Activated B cell treated with CpG ODN at 0.5 μM for 24 hours (primary cell): Measurements from ENCODE around the gene GPR137C. TPM values are rescaled to one million over a fixed set of nuclear protein-coding genes. Genes with fewer than 3 reads are reported as not detected.

ENCODE experiments used
- ATAC-seq: fragments of 200-7000 bp; cut with Tn5 transposase; one replicate; pipeline ENCODE4 v1.10.0; 2021; ENCODE audit warnings: low read depth, mild to moderate bottlenecking, moderate library complexity
- CTCF ChIA-PET: fragments of 350-600 bp; sonication (Branson Sonifier 250); formaldehyde crosslinking; loops from one replicate; lab custom pipeline; 2021; ENCODE audit warnings: antibody characterized with exemption; lab: Charles Lee
- POLR2A ChIA-PET: fragments of 350-600 bp; sonication (Branson Sonifier 250); formaldehyde crosslinking; loops from one replicate; lab custom pipeline; 2021; ENCODE audit warnings: antibody characterized with exemption; lab: Charles Lee
- DNase-seq: peaks from one replicate; pipeline ENCODE4 v3.0.0; 2022
- H3K27ac Mint-ChIP-seq: one replicate; pipeline ENCODE4 v1.8.0; 2020; ENCODE audit warnings: mixed read lengths
- H3K27me3 Mint-ChIP-seq: one replicate; pipeline ENCODE4 v1.8.0; 2021; ENCODE audit warnings: mixed read lengths
- H3K36me3 Mint-ChIP-seq: one replicate; pipeline ENCODE4 v1.8.0; 2021; ENCODE audit warnings: low read depth, mixed read lengths
- H3K4me1 Mint-ChIP-seq: one replicate; pipeline ENCODE4 v1.8.0; 2021; ENCODE audit warnings: mixed read lengths
- H3K4me3 Mint-ChIP-seq: one replicate; pipeline ENCODE4 v1.8.0; 2020; ENCODE audit warnings: mild to moderate bottlenecking, mixed read lengths
- H3K9me3 Mint-ChIP-seq: one replicate; pipeline ENCODE4 v1.8.0; 2020; ENCODE audit warnings: mixed read lengths
- CTCF ChIP-seq: fragments of 200-600 bp; IDR thresholded peaks from one replicate; pipeline ENCODE4 v1.8.0; 2022; ENCODE audit warnings: antibody characterized with exemption, mild to moderate bottlenecking
- intact Hi-C: fragments of 100-400 bp; cut with micrococcal nuclease; formaldehyde crosslinking; loops from one replicate; pipeline ENCODE4 v1.15.1; 2024
- total RNA-seq: library from RNA; stranded (reverse); gene quantifications from 2 replicates; pipeline ENCODE4 v1.2.3, GENCODE V29; 2022

Gene GPR137C
- total RNA-seq, 1 donor from 2014 or later, result 0.16 TPM

GRCh38 chr14:52656905-52657304 lies 104.3 kb downstream of the GPR137C start:
- Mint-ChIP-seq H3K27me3 (no peaks in the 10 kb centered on the region), H3K9me3 (no peaks in the 10 kb centered on the region), H3K27ac (no peak overlapping the region), H3K36me3 (peaks cover 46% of the 10 kb centered on the region), H3K4me1 (no peaks in the 10 kb centered on the region), H3K4me3 (no peak overlapping the region)
- no peak for TF ChIP-seq CTCF
- ATAC-seq (no peak), DNase-seq (no peak)
- POLR2A ChIA-PET, result no interaction called here
- intact Hi-C loops, result no loop called here
- CTCF ChIA-PET, result no interaction called here

- ChIA-PET POLR2A (interaction anchor here (0.7 kb wide), 1 partner anchor 9 kb away, joined by 4 read pairs; no protein-coding TSS in a partner anchor), CTCF (no interaction called here)
- peaks cover 37% of the 10 kb centered on the region for H3K36me3 Mint-ChIP-seq
- DNase-seq (no peak), ATAC-seq (no peak)
- no peaks in the 10 kb centered on the region for H3K9me3 Mint-ChIP-seq
- no peak overlapping the region for H3K4me3 Mint-ChIP-seq
- no peak overlapping the region for H3K27ac Mint-ChIP-seq
- H3K4me1 Mint-ChIP-seq, result no peaks in the 10 kb centered on the region
- TF ChIP-seq CTCF, result no peak
- intact Hi-C loops, result no loop called here
- no peaks in the 10 kb centered on the region for H3K27me3 Mint-ChIP-seq
Observed at GRCh38 chr14:52660325-52660724, 107.7 kb downstream of the GPR137C start.

- CTCF ChIA-PET, result no interaction called here
- DNase-seq, result no peak
- H3K9me3 Mint-ChIP-seq, result no peaks in the 10 kb centered on the region
- H3K4me1 Mint-ChIP-seq, result no peaks in the 10 kb centered on the region
- no peak for ATAC-seq
- H3K27me3 Mint-ChIP-seq, result no peaks in the 10 kb centered on the region
- H3K36me3 Mint-ChIP-seq, result peaks cover 39% of the 10 kb centered on the region
- H3K27ac Mint-ChIP-seq, result no peak overlapping the region
- TF ChIP-seq CTCF, result no peak
- no peak overlapping the region for H3K4me3 Mint-ChIP-seq
- intact Hi-C loops, result no loop called here
- POLR2A ChIA-PET, result no interaction called here
Observed at GRCh38 chr14:52660832-52661231, 108.2 kb downstream of the GPR137C start.

- no peak overlapping the region for H3K4me3 Mint-ChIP-seq
- POLR2A ChIA-PET, result no interaction called here
- no peaks in the 10 kb centered on the region for H3K9me3 Mint-ChIP-seq
- intact Hi-C loops, result no loop called here
- ATAC-seq, result no peak
- TF ChIP-seq CTCF, result no peak
- H3K27ac Mint-ChIP-seq, result no peak overlapping the region
- H3K36me3 Mint-ChIP-seq, result peaks cover 41% of the 10 kb centered on the region
- no peak for DNase-seq
- CTCF ChIA-PET, result no interaction called here
- no peaks in the 10 kb centered on the region for H3K4me1 Mint-ChIP-seq
- no peaks in the 10 kb centered on the region for H3K27me3 Mint-ChIP-seq
Observed at GRCh38 chr14:52661314-52661713, 108.7 kb downstream of the GPR137C start.

GRCh38 chr14:52663850-52664249 lies 111.2 kb downstream of the GPR137C start:
- H3K27me3 Mint-ChIP-seq, result no peaks in the 10 kb centered on the region
- H3K9me3 Mint-ChIP-seq, result no peaks in the 10 kb centered on the region
- H3K27ac Mint-ChIP-seq, result no peak overlapping the region
- no peak overlapping the region for H3K4me3 Mint-ChIP-seq
- intact Hi-C loops, result no loop called here
- ChIA-PET CTCF (no interaction called here), POLR2A (no interaction called here)
- no peak for TF ChIP-seq CTCF
- H3K36me3 Mint-ChIP-seq, result peaks cover 35% of the 10 kb centered on the region
- DNase-seq (no peak), ATAC-seq (no peak)
- H3K4me1 Mint-ChIP-seq, result no peaks in the 10 kb centered on the region
